Measurements from ENCODE around the gene INSYN1.
"Not testable (repeated sequence)": the region's sequence is repeated elsewhere in the genome, so short reads cannot be mapped to it uniquely, and the experiment has no call there.

INSYN1 gene

DNA sequence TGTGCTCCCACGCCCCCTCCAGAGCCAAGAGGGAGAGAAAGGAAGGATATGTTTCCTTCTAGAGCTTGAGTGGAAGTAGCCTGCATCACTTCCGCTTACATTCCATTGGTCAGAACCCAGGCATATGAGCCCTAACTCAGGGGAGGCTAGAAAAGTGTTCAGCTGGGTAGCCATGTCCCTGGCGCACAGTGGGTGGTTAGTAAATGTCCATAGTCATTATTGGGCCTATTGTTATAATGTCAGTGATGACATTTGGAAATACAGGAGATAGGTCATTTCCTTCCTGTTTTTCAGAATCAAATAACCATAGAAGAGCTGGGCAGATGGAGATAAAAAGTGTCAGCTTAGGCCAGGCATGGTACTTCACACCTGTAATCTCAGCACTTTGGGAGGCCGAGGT is 41.6 kb downstream of the INSYN1 start:
- DNase-seq (ENCODE audit: low spot score) = no peak

DNA sequence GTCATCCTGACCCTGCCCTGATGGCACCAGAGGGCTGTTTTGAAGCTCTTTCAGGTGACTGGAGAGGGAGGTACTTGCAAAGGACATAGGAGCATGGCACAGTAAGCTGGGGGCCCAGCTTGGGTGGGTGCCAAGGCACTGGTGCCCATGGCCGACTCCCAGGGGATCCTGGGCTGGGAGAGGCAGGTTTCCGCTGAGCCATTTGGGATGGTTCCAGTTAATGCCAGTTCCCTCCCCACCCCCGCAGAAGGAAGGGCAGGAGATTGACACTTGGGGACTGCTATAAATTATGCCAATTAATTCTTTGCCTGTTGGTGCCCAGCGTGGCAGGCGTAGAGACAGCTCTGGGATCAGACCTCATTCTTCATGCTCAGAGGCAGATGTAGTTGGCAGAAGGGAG is 42.8 kb downstream of the INSYN1 start:
- no peak for DNase-seq (ENCODE audit: low spot score)

GRCh38 chr15:73709686-73710085 is 43.5 kb downstream of the INSYN1 start:
- no peak for DNase-seq (ENCODE audit: low spot score)

- DNase-seq (ENCODE audit: low spot score) = no peak
Observed at GRCh38 chr15:73709241-73709640, 43.9 kb downstream of the INSYN1 start.

GRCh38 chr15:73708691-73709090 is 44.5 kb downstream of the INSYN1 start:
- no peak for DNase-seq (ENCODE audit: low spot score)

DNA sequence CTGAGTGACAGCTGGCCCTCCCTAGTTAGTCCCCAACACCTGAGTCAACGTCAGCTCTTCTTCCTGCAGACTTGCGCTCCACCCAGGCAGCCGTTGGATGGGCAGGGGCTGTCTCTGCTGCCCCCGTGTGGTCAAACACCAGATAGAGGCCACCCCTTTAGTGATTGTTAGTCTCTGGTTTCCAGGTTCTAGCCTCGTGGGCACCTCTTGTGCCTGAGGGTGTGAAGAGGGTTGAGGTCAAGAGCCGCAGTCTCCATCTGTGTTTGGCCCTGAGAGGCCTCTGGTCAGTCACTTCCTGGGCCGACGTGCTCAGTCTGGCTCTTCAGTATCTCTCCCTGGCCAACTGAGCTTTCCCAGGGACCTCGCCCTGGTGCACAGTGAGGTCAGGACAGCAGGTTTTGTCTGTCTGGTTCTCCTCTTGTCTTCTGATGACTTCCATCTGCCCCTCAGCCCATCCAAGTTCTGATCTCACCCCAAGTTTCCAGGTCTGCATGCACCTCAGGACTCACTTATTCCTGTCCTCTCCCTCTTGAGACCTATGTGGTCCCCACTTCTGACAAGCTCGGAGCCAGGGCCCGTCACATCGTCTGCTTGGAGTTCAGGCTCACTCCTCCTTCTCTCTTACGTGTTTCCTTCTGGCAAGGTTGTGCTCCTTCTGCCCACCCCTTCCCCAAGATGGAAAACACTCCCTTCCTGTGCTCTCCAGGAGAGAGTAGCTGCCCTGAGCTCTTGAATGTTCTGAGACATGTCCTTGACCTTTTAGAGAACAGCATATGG is 48.1 kb downstream of the INSYN1 start:
- no peak for DNase-seq (ENCODE audit: low spot score)

- DNase-seq (ENCODE audit: low spot score) = not testable (repeated sequence)
Observed at GRCh38 chr15:73704142-73704868, 48.8 kb downstream of the INSYN1 start.

- not testable (repeated sequence) for DNase-seq (ENCODE audit: low spot score)
Observed at GRCh38 chr15:73703601-73704000, 49.5 kb downstream of the INSYN1 start.

DNA sequence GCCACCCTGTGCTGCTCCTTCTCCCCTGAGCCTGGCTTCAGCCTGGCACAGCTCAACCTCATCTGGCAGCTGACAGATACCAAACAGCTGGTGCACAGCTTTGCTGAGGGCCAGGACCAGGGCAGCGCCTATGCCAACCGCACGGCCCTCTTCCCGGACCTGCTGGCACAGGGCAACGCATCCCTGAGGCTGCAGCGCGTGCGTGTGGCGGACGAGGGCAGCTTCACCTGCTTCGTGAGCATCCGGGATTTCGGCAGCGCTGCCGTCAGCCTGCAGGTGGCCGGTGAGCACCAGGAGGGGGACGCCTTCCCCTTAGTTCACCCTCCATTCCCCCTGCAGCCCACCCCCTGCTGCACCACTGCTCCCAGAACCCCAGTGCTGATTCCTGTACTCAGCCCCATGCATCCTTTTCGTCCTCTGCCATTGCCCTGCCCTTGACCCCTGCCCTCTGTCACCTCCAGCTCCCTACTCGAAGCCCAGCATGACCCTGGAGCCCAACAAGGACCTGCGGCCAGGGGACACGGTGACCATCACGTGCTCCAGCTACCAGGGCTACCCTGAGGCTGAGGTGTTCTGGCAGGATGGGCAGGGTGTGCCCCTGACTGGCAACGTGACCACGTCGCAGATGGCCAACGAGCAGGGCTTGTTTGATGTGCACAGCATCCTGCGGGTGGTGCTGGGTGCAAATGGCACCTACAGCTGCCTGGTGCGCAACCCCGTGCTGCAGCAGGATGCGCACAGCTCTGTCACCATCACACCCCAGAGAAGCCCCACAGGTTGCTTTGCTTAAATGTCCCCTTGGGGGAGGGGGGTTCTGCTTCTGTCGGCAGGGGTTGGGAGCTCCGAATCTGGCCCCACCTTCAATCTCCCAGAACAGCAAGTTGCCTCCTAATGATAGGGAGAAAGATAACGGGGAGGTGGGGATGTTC is 50.6 kb downstream of the INSYN1 start:
- not testable (repeated sequence) for DNase-seq (ENCODE audit: low spot score)

DNA sequence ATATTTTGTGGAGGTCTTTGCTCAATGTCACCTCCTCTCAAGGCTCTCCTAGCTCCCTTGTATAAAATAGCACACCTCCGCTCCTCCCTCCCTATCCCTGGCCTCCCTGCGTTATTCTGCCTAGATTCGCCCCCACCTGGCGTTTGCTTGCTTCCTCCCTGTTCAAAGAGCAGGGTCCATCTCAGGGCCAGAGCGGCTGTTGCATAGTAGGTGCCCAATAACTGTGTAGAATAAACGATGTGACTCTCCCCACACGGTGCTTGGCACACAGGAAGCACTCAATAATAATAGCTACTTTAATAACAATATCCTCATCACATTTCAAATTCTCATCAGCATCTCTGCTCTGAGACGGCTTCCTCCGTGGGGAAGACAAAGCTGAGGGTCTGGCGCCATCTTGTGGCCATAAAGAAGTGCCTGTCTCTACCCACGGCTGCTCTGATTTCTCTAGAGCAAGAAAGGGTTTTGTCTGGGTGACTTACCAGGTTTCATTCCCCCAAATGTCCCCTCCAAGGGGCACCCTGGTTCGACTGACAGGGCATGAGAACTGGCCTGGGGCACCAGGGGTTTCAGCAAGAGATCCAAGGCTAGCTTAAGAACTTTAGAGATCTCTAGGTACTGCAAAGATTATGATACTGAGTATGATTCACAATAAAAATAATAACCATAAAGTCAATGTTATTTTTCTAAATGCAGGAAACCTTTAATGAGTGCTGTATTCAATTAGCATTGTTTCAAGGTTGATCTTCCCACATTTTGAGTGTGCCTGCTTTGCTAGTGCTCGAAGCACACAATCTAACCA is 52.9 kb downstream of the INSYN1 start:
- peak; percentile 78 for DNase-seq (ENCODE audit: low spot score)

DNA sequence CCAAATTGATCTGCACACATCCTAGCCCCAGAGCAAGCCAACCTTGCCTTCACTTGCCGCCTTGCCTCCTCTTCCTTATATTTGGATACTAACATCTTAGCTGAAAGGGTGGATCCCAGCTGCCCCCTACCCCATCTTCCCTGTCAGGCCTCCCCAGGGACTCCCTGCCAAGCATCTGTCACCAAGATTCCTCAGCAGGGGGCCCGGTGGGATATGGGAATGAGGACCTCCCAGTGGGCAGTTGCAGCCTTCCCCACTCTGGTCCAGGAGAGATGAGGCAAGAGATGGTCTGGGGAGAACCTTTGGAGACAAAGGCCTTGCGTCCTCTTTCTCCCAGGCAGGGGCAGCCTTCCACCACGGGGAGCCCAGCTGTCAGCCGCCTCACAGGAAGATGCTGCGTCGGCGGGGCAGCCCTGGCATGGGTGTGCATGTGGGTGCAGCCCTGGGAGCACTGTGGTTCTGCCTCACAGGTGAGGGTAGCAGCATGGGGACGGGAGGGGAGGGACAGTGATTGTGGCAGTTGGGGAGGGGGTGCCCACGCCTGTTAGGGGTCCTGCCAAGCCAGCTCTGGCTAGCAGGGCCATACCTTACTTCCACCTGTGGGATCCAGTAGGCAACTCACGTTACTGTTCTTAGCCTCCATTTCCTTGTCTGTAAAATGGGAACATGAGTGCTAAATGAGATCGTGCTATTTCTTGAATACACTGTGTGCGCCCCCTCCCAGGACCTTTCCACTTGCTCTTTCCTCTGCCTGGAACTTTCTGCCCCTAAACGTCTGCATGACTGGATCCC is 53.7 kb downstream of the INSYN1 start:
- no peak for DNase-seq (ENCODE audit: low spot score)

- peak; percentile 83 for DNase-seq (ENCODE audit: low spot score)
Observed at GRCh38 chr15:73697033-73697467, 56.1 kb downstream of the INSYN1 start.

DNA sequence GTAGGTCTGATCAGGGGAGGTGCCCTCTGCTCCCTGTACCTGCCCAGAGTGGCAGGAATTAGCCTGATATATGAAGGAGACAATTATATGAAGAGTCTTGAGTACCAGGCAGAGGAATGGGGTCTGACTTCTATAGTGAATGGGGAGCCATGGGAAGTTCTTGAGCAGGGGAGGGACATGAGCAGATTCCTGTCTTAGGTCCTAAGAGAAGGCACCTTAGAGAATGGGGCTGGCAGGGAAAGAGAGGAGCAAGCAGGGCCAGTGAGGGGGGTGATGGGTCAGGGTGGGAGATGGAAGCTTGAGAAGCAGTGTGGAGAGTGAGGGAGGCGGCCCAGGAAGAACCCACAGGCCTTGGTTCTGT is 56.5 kb downstream of the INSYN1 start:
- DNase-seq (ENCODE audit: low spot score) = no peak

GRCh38 chr15:73695773-73696640 is 57.1 kb downstream of the INSYN1 start:
- no peak for DNase-seq (ENCODE audit: low spot score)

DNA sequence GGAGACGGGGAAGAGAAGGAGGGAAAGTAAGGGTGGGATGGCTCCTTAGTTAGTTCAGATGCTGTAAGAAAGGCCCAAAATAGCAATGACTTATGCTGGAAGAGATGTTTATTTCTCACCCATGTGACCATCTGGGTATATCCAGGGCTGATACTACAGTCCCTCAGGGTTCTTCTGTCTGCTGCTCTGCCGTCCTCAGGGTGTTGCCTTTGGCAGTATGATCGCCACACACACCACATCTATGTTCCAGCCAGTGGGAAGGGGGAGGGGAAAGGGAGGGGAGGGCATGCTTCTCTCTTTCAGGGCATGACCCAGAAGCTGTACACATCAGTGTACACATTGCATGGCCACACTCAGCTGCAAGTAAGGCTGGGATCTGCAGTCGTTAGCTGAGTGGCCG is 58.7 kb downstream of the INSYN1 start:
- no peak for DNase-seq (ENCODE audit: low spot score)

- no peak for DNase-seq (ENCODE audit: low spot score)
Observed at GRCh38 chr15:73691396-73691795, 61.8 kb downstream of the INSYN1 start.

GRCh38 chr15:73688455-73688854 is 64.7 kb downstream of the INSYN1 start:
- DNase-seq (ENCODE audit: low spot score) = no peak

DNA sequence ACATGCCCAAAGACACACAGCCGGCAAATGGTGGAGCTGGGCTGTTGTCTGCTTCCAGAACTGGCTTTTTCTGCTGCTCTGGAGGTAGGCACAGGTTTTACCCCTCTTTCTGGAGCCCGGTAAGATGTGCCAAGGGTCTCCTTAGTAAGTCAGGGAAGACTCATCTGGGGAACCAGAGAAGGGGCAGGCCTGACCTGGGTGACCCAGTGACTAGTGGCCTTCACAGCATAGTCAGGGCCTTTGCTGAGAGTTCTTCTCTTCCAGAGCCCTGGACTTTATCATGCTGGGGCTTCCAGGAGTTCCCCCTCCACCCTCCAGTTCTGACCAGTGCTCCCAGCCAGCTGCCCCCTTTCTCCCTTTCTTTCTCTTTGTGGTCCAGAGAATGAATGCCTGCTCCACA is 65.8 kb downstream of the INSYN1 start:
- no peak for DNase-seq (ENCODE audit: low spot score)

- no peak for DNase-seq (ENCODE audit: low spot score)
Observed at GRCh38 chr15:73686781-73687256, 66.3 kb downstream of the INSYN1 start.

DNA sequence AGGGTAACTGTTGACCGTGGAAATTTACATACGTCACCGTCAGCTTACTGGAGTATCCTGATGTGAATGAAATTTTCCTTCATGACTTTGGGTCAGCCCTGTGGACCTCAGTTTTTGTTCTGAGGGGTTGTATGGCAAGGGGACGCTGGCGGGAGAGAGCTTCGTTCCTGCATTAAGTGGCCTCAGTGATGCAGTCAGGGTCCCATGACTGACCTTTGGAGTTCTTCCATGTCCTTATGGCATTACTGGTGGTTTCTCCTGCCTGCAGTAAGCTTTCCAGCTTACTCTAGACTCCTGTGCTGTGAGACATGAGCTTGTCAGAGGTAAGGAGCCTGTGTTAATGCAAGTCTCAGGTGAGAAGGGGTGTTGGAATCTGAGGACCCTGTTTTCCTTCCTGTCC is 67.2 kb downstream of the INSYN1 start:
- DNase-seq (ENCODE audit: low spot score) = no peak
